Renal pelvis (tissue), 12 donors: Measurements from ENCODE around the gene CZIB. TPM values are rescaled to one million over a fixed set of nuclear protein-coding genes. Genes with fewer than 3 reads are reported as not detected.

Experiments
- DNase-seq: peaks from one replicate; pipeline ENCODE4 v3.0.0-alpha.2; 2013
- long read RNA-seq, 16 experiments: transcript quantifications; one replicate each; lab custom pipeline, GENCODE V29; 2026
- polyA plus RNA-seq, 3 donors: library from polyadenylated mRNA; unstranded; fragments of 120-200 nt; gene quantifications; one replicate each; pipeline ENCODE4 v1.2.1, GENCODE V29; 2013; ENCODE audit not compliant: insufficient read length in 3 of 3

The CZIB gene
- polyA plus RNA-seq = 10 to 100 TPM; 93.9 to 98.2 (median 97.0) TPM
- long read RNA-seq, donor 1, transcript C1orf123-202 (7 exons, 1,009 nt) = minor isoform, 7 of 41 reads
- long read RNA-seq, donor 1, transcript C1orf123-201 (8 exons, 1,085 nt) = major isoform, 20 of 41 reads
- long read RNA-seq, donor 1, partial matches to known transcripts = 5 of 41 reads
- long read RNA-seq, donor 1, other reads (novel, unspliced or antisense) = 0 of 41 reads
- long read RNA-seq, donor 2, transcript C1orf123-201 (8 exons, 1,085 nt) = major isoform, 26 of 49 reads
- long read RNA-seq, donor 2, transcript C1orf123-204 (3 exons, 1,908 nt) = minor isoform, 6 of 49 reads
- long read RNA-seq, donor 2, transcript C1orf123-202 (7 exons, 1,009 nt) = minor isoform, 6 of 49 reads
- long read RNA-seq, donor 2, partial matches to known transcripts = 6 of 49 reads
- long read RNA-seq, donor 2, other reads (novel, unspliced or antisense) = 0 of 49 reads
- long read RNA-seq, donor 3, transcript C1orf123-201 (8 exons, 1,085 nt) = major isoform, 28 of 58 reads
- long read RNA-seq, donor 3, transcript C1orf123-203 (2 exons, 841 nt) = minor isoform, 7 of 58 reads
- long read RNA-seq, donor 3, transcript C1orf123-202 (7 exons, 1,009 nt) = minor isoform, 11 of 58 reads
- long read RNA-seq, donor 3, partial matches to known transcripts = 6 of 58 reads
- long read RNA-seq, donor 3, other reads (novel, unspliced or antisense) = 0 of 58 reads
- long read RNA-seq, donor 4, transcript C1orf123-203 (2 exons, 841 nt) = minor isoform, 8 of 65 reads
- long read RNA-seq, donor 4, transcript C1orf123-202 (7 exons, 1,009 nt) = minor isoform, 10 of 65 reads
- long read RNA-seq, donor 4, transcript C1orf123-201 (8 exons, 1,085 nt) = major isoform, 34 of 65 reads
- long read RNA-seq, donor 4, transcript C1orf123-207 (1 exons, 490 nt) = minor isoform, 5 of 65 reads
- long read RNA-seq, donor 4, partial matches to known transcripts = 8 of 65 reads
- long read RNA-seq, donor 4, other reads (novel, unspliced or antisense) = 0 of 65 reads
- long read RNA-seq, donor 5, transcript C1orf123-201 (8 exons, 1,085 nt) = major isoform, 12 of 16 reads
- long read RNA-seq, donor 5, partial matches to known transcripts = 0 of 16 reads
- long read RNA-seq, donor 5, other reads (novel, unspliced or antisense) = 0 of 16 reads
- long read RNA-seq, donor 6, transcript C1orf123-201 (8 exons, 1,085 nt) = major isoform, 11 of 24 reads
- long read RNA-seq, donor 6, transcript C1orf123-207 (1 exons, 490 nt) = minor isoform, 5 of 24 reads
- long read RNA-seq, donor 6, partial matches to known transcripts = 0 of 24 reads
- long read RNA-seq, donor 6, other reads (novel, unspliced or antisense) = 0 of 24 reads
- long read RNA-seq, donor 7, transcript C1orf123-203 (2 exons, 841 nt) = minor isoform, 5 of 47 reads
- long read RNA-seq, donor 7, transcript C1orf123-202 (7 exons, 1,009 nt) = minor isoform, 13 of 47 reads
- long read RNA-seq, donor 7, transcript C1orf123-201 (8 exons, 1,085 nt) = major isoform, 21 of 47 reads
- long read RNA-seq, donor 7, partial matches to known transcripts = 5 of 47 reads
- long read RNA-seq, donor 7, other reads (novel, unspliced or antisense) = 0 of 47 reads
- long read RNA-seq, donor 8, transcript C1orf123-201 (8 exons, 1,085 nt) = major isoform, 12 of 18 reads
- long read RNA-seq, donor 8, partial matches to known transcripts = 0 of 18 reads
- long read RNA-seq, donor 8, other reads (novel, unspliced or antisense) = 0 of 18 reads
- long read RNA-seq, donor 9, transcript C1orf123-202 (7 exons, 1,009 nt) = minor isoform, 6 of 50 reads
- long read RNA-seq, donor 9, transcript C1orf123-201 (8 exons, 1,085 nt) = major isoform, 23 of 50 reads
- long read RNA-seq, donor 9, transcript C1orf123-204 (3 exons, 1,908 nt) = minor isoform, 5 of 50 reads
- long read RNA-seq, donor 9, transcript C1orf123-203 (2 exons, 841 nt) = minor isoform, 5 of 50 reads
- long read RNA-seq, donor 9, partial matches to known transcripts = 7 of 50 reads
- long read RNA-seq, donor 9, other reads (novel, unspliced or antisense) = 0 of 50 reads
- long read RNA-seq, donor 10, transcript C1orf123-203 (2 exons, 841 nt) = minor isoform, 8 of 54 reads
- long read RNA-seq, donor 10, transcript C1orf123-202 (7 exons, 1,009 nt) = minor isoform, 6 of 54 reads
- long read RNA-seq, donor 10, transcript C1orf123-201 (8 exons, 1,085 nt) = major isoform, 17 of 54 reads
- long read RNA-seq, donor 10, transcript C1orf123-204 (3 exons, 1,908 nt) = minor isoform, 6 of 54 reads
- long read RNA-seq, donor 10, partial matches to known transcripts = 13 of 54 reads
- long read RNA-seq, donor 10, other reads (novel, unspliced or antisense) = 0 of 54 reads
- long read RNA-seq, donor 11, transcript C1orf123-201 (8 exons, 1,085 nt) = major isoform, 12 of 25 reads
- long read RNA-seq, donor 11, transcript C1orf123-202 (7 exons, 1,009 nt) = minor isoform, 6 of 25 reads
- long read RNA-seq, donor 11, partial matches to known transcripts = 0 of 25 reads
- long read RNA-seq, donor 11, other reads (novel, unspliced or antisense) = 0 of 25 reads
- long read RNA-seq, donor 12, transcript C1orf123-204 (3 exons, 1,908 nt) = minor isoform, 6 of 52 reads
- long read RNA-seq, donor 12, transcript C1orf123-203 (2 exons, 841 nt) = minor isoform, 7 of 52 reads
- long read RNA-seq, donor 12, transcript C1orf123-201 (8 exons, 1,085 nt) = major isoform, 31 of 52 reads
- long read RNA-seq, donor 12, partial matches to known transcripts = 0 of 52 reads
- long read RNA-seq, donor 12, other reads (novel, unspliced or antisense) = 0 of 52 reads
- long read RNA-seq, donor 13, transcript C1orf123-201 (8 exons, 1,085 nt) = major isoform, 6 of 20 reads
- long read RNA-seq, donor 13, partial matches to known transcripts = 5 of 20 reads
- long read RNA-seq, donor 13, other reads (novel, unspliced or antisense) = 0 of 20 reads
- long read RNA-seq, donor 14 = 0 reads
- long read RNA-seq, donor 15, transcript C1orf123-207 (1 exons, 490 nt) = minor isoform, 9 of 63 reads
- long read RNA-seq, donor 15, transcript C1orf123-201 (8 exons, 1,085 nt) = major isoform, 32 of 63 reads
- long read RNA-seq, donor 15, transcript C1orf123-202 (7 exons, 1,009 nt) = minor isoform, 10 of 63 reads
- long read RNA-seq, donor 15, partial matches to known transcripts = 7 of 63 reads
- long read RNA-seq, donor 15, other reads (novel, unspliced or antisense) = 0 of 63 reads
- long read RNA-seq, donor 16, transcript C1orf123-202 (7 exons, 1,009 nt) = minor isoform, 10 of 73 reads
- long read RNA-seq, donor 16, transcript C1orf123-204 (3 exons, 1,908 nt) = minor isoform, 6 of 73 reads
- long read RNA-seq, donor 16, transcript C1orf123-201 (8 exons, 1,085 nt) = major isoform, 40 of 73 reads
- long read RNA-seq, donor 16, partial matches to known transcripts = 6 of 73 reads
- long read RNA-seq, donor 16, other reads (novel, unspliced or antisense) = 0 of 73 reads

DNA sequence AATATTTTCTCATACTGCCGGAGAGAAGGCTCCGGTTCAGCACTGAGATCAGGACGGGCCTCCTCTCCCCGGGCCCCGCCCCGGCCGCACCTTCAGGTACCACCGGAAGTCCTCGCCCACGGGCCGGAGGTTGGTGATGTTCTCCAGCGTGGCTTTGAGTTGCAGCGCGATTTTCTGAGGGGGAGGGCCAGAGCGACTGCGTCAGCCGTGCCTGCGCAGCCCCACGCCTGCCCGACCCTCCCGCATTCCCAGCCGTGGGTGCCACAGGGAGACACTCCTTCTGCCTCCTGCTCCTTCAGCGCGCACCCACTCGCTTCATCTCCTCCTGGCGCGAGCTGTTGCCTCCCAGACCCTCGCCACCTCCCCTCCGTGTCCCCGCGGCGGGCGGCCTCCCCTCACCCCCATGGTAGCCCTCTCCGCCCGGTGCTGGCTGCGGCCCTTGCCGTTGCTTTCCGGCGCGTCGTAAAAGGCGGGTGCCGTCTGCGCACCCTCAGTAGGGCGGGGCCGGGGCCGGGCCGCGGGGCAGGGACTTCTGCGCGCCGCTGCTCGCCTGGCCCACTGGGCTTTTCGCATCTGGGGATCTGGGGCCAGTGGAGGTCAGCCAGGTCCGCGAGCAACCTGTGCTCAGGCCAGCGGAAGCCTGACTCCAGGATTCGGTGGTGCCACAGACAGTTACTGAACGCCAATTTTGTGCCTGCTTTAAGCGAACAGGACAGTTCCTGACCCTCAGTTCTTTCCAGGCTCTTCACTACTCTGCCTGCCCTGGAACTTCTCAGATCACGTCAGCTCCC is at the start of gene CZIB:
CZIB (minus strand) TSS at position 464 of the 791 bp plus-strand sequence; CDS start at position 405, 59 bp downstream.
- DNase-seq = peak; percentile 93

DNA sequence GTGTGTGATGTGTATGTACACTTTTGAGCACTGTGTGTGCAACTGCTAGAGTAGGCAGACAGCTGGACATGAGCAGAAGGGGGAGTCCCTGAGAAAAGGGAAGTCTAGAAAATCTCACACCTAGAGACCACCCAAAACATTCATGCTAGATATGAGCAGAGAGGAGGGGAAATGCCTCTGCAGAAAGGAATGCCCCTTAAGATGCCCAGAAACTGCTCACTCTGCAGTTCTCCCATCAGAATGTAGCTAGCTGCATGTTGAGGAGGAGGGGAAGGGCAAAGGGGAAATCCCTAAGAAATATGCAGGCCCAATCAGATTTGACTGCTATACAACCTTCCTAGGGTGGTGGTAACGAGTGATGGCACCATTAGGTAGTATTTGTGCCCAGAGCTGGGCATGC is 49.7 kb upstream of the CZIB start:
- no peak for DNase-seq

DNA sequence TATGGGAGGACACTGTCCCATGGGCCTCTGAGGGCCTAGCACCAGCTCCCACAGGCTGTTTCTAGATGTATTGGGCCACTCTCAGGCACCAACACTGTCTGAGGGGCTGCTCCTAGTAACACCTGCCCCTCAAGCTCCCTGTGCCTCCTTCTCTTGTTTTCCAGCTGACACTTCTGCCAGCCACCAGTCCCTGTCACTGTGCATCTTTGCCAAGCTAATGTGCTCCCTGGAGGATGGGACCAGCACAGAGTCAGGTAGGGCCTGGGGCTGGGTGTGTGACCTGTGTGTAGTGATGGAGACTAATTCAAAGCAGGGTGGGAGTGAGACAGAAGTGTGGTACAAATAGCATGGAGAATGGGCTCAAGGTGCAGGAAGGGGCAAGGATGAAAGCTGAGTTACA is 47.3 kb upstream of the CZIB start:
- DNase-seq = no peak

DNA sequence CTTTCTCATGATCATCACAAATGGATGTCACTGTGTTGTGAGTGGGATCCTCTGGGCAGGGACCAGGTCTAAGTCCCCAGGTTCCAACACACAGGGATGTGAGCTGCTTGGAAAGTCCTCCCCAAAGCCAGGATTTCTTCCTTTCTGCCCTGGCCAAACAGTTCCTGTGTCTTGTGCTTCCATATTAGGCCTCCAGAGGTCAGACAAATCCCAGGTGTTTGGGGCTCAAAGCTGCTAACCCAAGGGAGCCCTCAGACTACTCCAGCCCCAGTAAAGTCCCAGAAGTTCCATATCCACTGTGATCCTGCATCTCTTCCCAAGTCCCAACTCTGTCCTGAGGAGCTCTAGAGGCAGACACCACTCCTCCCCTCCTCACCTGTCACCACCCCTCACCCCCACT is 45.6 kb upstream of the CZIB start:
- DNase-seq = no peak

DNA sequence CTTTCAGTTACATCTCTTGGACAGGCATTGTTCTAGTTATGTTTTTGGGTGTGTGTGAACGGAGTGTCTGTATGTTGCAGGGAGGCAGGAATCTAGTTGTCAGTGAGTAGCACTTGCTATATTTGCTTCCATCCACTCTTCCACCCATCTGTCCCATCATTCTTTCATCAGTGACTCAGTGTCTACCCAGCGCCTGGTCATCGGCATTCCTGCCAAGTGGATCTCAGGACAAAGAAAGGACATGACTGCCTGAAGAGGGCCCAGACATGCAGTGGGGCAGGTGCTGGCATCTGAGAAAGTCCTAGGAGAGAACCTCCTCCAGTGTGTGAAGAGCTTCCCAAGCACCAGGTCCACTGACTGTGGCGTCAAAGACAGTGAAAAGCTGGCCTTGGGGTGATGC is 45.1 kb upstream of the CZIB start:
- no peak for DNase-seq

DNA sequence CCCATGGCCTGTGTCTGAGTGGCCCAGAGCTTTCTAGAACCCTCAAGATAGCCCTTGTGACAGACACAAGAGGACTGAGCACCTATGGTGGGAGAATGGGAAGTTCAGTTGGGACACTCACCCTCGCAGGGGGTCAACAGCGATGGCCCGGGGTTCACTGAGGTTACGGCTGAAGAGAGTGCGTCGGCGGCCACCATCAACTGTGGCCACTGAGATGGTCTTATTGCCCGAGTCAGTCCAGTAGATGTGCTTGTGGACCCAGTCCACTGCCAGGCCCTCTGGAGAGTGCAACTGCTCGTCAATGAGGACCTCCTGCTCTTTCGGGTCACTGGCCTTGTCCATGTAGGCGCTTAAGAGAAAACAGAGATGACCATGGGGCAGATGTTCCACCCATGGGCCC is 43.6 kb upstream of the CZIB start:
- DNase-seq = no peak

DNA sequence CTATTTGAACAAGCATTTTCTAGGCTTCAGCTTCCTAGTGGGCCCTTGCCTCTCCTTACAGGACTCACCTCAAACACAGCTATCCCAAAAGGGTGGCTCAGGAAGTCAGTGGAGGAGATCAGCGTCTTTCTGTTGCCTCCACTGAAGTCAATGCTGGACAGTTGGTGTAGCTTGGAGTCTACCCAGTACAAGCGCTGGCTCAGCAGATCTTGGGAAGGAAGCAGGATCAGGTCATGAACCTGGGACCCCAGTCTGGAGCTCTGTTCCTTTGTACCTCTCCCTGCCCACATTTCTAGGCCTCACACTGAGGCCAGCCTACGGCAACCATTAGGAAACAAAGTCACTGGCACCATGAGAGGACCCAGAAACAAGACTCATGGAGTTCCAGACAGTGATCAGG is 41.6 kb upstream of the CZIB start:
- no peak for DNase-seq

DNA sequence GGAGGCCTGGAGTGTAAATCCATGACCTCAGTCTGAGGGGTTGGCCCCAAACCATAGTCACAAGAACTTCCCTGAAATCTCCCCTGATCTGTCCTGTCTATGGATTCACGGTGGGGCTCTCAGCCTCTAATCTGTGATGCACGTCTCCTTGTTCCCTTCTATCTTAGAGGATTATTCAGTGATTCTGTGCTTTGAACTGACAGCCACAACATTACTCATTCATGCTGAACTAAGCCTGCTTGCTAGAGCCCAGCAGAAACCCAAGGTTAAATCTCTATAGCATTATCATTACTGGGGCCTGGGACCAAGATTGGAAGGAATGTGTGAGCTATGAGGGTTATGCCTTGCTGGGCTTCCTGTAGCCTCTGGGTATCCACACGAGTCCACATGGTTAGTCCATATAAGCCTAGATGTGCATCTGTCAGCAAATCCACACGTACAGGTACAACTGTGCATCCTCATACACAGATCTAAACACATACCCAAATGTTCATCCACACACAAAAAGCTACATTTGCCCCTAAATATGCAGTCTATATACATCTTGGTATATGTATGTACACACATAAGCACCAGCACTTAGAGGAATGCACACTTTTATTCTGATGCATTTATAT is 40.3 kb upstream of the CZIB start:
- no peak for DNase-seq

DNA sequence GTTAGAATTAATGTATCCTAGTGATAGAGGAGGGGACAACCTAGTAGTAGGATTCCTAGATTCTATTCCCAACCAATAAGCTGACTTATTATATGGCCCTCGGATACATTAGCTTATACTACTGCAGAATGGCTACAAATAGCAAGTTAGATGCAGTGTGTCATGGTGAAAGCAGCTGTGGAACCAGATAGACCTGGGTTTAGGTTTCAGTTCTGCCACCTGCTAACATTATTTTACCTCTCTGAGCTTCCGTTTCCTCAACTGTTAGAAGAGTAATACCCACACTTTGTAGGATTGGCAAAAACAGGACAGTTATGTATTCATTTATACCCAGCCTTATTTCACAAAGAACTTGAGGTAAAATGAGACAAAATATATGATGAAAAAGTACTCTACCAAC is 39.5 kb upstream of the CZIB start:
- no peak for DNase-seq

DNA sequence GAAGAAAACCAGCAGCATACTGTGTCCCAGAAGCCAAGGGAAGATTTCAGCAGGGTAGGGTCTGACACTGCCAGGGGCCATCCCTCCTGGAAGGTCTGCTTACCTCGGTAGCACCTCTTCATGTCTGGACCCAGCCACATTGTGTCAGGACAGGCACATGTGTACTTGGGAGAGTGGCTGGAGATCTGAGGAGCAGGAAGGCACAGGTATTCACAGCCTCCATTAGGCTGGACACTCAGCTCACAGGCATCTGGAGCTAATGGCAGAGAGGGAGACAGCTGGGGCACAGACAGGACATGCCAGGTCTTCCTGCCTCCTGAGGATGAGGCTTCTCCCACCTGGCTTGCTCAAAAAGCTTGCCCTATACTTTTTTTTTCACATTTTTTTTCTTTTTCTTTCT is 37.8 kb upstream of the CZIB start:
- no peak for DNase-seq

DNA sequence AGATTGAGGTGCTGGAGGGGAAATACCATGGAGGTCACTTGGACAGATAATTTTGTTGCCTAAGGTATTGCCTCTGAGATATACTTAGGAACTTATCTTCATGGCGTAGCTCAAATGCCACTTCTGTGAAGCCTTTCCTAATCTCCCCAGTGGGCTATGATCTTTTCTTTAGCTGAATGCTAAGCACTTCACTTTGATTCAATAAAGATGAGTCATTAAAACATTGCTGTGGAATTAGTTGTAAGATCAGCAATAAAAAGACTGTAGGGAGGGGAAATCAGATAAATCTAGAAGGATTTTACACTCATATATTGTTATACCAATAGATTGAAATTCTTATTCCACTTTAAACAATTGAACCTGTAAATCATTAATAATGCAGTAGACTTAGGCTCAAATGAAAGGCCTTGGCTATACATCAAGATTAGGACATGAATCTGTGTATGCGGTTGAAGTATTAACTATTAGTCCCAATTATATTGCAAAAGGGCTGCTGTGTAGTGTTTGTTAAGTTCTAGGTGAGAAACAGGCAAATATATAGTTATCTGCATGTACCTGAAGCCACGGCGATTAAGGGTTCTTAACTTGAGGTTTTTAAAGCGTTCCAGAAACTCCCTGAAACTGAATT is 37.1 kb upstream of the CZIB start:
- DNase-seq = no peak

DNA sequence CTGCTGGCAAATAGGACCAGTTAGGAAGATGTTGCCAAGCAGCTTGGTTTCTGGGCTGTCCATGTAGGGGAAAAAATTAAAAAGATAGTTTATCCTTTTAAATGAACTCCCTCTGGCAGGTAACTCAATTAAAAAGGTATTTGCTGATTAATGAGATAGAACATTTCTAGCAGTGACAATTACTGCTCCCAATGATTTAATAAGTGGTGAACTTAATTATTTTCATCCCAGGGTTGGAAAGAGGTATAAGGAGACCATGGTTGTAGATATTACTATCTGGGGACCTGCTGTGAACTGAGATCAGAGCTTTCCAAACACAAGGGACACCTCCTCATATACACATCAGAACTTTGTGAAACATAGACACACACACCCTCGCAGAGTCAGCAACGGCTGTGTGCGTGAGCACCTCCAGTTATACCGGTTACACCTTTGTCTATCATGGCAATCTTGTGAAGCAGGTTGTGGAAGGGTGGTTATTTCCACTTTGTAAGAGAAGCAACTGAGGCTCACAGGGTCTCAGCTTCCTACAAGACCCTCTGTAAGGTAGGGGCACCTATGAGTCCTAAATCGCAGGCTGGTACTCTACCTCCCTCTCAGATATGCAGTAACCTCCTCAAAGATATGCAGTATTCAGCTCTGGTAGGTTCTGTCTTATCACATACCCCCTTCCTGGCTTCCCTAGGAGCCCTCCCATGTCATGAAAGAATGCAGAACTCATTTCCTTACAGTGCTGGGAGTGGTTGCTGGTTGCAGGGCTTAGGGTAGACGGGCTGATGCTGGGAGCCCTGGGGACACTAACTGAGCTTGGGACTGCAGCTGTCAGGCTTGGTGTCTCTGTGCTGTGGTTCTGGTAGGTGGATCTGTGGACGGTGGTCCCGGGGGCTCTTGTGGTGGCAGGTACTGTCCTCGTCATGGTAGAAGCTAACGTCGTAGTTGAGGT is 36.3 kb upstream of the CZIB start:
- DNase-seq = no peak

DNA sequence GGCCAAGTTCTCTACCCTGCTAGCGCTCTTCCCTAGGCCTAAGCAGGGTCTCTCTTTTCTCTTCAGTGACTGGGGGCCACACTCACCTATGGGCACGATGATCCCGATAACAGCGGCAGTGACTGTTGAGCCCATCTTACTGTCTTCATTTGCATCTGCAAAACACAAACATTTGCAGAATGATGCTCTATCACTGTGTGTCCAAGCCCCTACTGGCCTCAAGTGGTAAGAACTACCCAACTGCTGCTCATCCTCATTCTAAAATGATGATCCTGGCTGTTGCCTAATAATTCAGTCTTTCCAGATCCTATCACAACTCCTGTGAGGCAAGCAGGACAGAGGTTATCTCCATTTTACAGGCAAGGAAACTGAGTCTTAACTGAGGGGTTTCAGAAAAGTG is 34.6 kb upstream of the CZIB start:
- no peak for DNase-seq

DNA sequence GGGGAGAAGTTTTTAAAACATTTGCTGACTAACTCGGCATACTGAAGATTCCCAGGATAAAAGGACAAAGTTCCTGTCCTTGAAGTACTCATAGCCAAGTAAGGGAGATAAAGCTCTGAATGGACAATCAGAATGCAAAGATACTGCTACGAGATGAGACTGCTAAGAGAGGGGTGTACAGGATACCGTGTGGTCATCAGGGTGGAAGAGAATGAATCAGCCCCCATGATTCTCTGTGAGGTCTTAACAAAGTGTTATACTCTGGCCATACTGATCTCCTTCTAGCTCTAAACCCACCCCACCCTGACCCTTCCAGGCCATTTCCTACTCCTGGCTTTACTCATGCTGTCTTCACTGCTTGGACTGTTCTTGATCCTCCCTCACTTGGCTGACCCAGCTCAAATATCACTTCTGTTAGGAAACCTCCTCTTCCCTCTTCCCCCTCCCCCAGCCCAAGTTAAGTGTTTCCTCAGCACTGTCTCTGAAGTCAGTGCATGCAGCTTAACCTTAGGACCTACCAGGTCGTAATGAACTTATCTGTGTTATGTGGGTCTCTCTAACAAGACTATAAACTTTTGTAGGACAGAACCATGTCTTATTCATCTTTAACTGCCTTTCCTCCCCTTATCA is 33.7 kb upstream of the CZIB start:
- no peak for DNase-seq
